GOT3 (cell line): ENCODE results near the gene WDR46.
A peak's percentile ranks its signal among the peaks of the same experiment; 100 is the strongest.

Experiments used
- DNase-seq: peaks from one replicate; lab custom pipeline; 2025; ENCODE audit warnings: mixed read lengths; lab: John Stamatoyannopoulos, UW

Gene WDR46

DNA sequence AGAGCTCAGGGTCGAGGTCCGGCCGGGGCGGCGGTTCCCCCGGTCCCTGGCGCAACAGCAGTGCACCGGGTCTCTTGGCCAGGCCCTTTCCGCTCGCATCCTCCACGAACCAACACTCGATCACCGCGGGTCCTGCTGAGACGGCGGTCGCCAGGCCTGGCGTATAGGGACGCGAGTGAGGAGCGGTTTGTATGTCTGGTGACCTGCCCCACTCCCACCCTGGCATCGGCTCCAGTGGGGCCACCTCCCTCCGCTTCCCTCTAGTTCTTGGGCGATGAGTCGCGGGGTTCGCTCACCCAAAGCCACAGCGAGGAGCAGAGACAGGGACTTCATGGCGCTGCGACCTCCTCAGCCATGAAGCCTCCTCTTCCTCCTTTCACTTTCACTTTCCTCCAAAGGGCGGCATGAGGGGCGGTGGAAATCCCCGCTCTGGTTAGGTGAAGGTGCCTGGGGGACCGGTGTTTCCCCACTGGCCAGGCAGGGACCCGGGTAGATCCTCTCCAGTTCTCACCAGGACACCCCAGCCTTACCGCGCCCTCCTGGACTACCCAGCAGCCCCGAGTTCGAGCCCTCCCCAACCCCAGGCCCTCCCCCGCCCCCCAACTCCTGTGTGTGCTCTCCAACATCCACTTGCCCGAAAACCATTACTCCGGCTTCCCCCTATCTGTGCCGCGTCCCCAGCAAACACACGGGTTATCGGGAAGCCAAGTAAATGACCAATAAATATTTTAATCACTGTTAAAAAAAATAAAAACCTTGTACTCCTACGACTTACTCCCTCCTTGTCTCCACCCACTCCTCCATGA lies 24.9 kb upstream of the WDR46 start, which contains the start of gene TAPBP:
TSS of gene TAPBP (minus strand) at position 370 of the 806 bp plus-strand sequence. CDS start at position 333, 37 bp downstream.
- no peak for DNase-seq

GRCh38 chr6:33313105-33313708 lies 24.2 kb upstream of the WDR46 start:
- no peak for DNase-seq

DNA sequence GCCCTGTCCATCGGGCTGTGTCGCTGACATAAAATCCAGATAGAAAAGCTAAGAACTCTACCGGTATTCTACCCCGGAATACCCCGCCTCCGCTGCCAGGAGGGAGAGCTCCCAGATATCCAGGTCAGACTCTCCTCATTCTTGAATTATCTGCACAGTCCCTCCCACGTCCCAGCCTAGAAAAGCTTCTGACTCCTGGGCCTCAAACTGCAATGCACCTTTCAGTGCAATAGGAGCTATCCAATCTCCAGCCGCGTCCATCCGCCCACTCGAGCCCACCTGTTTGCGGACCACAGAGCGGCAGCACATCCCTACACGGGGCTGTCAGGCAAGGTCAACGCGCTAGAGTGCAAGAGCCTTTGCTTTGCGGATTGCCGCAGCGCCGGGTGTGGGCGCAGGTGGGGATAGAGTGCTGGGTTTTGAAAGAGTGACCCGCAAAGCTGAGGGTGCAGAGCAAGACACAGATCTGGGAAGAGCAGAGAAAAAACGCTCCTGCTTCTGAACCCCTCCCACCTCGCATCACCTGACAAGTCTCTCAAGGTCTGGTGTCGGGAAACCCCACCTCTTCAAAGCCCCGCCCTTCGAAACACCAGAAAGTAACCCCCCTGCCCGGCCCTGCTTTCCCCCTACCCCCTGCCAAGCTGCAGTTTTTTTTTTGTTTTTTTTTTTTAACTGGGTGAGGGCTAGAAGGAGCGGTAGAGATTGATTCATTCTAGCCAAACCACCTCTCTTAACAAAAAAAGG lies 23.5 kb upstream of the WDR46 start:
- DNase-seq, result no peak

- no peak for DNase-seq
These were observed 17.3 kb upstream of the WDR46 start for GRCh38 chr6:33306356-33306755.

GRCh38 chr6:33305052-33305451 lies 16.0 kb upstream of the WDR46 start:
- DNase-seq, result no peak

GRCh38 chr6:33304216-33304615 lies 15.2 kb upstream of the WDR46 start:
- DNase-seq, result no peak

DNA sequence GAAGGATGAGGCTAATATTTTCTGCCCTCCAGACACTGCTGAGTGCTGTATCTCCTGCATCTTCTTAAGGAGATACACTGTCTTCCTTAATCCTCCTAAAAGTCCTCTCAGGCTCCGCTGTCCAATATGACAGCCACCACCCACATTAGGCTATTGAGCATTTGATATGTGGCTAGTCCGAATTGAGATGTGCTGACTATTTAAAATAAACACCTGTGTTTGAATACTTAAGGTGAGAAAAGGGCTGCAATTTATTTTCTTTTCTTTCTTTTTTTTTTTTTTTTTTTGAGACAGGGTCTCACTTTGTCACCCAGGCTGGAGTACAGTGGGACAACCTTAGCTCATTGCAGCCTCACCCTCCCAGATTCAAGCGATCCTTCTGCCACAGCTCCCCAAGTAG lies 12.8 kb upstream of the WDR46 start:
- no peak for DNase-seq

DNA sequence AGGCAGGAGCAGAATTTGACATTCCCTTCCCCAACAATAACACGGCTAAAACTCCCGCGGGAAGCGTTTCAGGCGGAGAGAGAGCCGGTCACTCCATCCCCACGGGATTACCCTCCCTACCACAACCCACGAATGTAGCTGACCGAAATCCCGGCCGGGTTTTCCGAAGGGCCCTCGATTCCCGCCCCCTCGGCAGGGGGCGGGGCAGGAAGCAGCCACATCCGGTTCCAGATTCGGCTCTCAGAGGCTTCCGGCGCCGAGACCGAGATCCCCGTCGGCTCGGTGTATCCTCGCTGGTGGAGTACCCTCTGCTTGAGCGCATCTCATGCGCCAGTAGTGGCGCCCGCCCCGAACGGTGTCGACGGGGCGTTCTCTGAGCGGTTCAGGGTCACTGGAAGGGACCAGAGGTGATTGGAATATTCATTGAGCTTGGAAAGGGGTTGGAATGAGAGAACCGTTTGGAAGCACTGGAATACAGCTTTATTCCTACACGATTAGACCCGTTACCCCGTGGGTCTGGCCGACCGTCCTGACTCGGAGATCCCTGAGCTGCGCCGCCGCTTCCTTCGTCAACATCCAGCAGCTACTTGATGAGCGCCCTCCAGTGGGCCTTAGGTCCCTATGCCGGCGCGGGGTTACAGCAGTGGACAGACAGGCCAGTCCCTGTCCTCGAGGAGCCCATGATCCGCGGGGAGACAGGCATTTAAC lies 10.4 kb upstream of the WDR46 start:
- peak; percentile 82 for DNase-seq

- peak; percentile 67 for DNase-seq
These were observed 9.8 kb upstream of the WDR46 start, which contains the start of gene RGL2 for GRCh38 chr6:33298773-33299236. RGL2 (minus strand) TSS chr6:33298942; CDS start chr6:33298610, 332 bp downstream.

DNA sequence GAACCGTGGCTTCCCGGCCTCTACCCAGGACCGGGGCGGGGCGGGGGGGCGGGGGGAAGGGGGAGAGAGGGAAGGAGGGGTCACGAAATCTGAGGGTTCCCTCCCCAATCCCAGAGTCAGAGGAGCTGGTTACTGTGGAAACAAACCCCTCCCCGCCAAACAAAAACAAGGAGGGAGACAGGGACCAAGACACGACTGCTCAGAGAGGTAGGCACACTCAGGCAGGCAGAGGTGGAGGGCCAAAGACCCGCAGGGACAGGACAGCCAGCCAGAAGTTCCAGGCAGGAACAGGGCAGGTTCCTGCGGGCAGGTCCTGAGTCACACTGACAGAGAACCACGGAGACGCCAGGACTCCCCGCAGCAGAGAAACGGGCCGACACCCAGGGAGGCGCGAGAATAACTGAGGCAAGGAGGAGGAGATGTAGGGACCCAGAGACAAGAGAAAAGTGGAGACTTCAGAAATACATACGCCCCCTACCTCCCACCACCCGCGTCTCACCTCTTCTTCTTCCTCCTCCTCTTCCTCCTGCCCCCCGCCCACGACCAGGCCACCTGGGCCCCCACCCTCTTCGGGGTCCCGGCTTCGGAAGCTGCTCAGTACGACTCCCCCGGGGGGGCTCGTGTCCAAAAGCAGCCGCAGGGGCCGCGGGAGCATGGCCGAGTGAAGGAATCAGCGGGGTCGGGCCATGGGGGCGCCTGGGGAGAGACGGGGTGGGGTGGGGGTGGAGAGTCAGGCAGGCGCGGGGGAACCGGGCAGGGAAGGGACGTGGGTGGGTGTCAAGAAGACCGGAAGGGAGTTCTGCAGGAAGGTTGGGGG lies 9.1 kb upstream of the WDR46 start:
- DNase-seq, result peak; percentile 28

DNA sequence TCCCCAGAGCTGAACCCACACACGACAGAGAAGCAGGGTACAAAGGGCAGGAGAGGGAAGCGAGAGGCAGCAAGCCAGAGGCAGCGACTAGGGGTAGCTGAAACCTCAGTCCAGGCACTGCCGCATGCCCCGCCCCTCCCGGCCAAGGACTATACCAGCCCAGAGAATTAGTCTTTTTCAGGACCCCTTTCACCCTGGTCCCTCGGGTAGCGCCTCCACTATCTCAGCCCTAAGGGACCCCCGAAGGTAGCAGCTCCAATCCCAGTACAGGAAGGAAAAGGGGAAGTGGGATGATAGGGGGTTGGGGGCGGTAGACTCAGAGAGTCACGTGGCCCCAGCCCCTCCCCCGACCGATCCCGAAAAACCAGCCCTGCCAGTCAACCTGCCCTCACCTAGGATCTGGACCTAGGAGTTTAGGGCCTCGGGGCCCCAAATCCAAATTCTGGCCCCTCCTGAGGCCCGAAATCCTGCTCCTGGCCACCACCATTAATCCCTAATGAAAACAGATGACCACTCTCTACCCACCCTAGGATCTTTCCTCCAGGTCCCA lies 8.4 kb upstream of the WDR46 start:
- no peak for DNase-seq

DNA sequence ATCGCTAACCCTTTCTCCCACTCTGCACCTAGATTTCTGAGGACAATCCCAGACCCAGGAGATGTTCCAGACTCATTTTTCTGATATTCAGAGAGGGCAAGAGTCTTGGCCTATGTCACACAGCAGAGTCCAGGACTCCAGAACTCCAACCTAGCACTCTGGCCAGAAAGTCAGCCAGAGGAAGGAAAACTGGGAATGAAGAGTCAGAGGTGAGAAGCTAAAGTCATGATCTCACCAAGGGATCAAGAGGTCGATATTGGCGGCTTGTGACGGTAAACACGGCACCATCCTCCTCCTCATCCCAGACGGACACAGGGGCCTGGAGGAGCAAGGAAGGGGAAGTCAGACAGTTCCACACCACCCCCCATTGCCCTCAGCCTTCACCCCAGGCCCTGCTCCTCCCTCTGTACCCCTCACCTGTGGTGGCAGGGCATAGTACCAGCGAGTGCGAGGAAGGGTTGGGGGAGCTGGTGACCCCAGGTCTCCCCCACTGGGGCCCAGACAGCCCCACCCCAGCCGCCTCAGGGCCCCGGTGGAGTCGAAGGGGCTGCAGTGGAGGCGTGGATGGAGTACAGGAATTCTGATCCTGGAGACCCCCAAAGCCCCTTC lies 7.9 kb upstream of the WDR46 start:
- DNase-seq, result no peak

DNA sequence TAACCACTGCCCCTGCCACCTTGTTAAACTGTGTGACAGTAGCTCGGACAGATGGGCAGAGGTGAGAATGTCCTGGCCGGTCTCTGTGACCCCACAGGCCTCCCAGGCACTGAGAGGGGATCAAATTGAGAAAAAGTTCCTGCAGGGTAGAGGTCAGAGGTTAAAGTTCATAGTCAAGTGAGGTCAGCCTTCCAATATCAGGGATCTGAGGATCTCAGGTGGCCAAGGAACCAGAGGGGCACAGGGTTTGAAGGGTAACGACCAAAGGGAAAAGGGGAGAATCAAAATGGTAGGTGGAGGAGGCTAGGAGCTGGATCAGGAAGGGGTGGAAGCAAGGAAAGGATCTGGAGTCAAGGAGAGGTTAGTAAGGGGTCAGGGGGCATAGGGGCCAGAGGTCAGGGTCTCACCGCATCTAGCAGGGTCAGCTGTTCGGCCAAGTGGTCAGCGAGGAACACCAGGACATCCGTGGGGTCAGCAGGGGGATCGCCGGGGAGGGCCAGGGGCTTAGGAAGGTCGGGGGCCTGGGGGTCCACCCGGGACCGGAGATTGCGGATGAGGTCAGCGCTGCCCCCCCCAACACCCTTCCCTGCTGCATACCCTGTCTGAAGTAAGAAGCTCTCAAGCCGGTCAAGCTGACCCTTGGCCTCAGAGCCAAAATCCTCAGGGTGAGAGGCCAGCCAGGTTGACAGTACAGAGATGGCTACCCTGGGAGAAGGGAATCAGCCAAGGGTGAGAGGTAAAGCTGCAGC lies 6.8 kb upstream of the WDR46 start:
- DNase-seq, result no peak

- no peak for DNase-seq
These were observed 5.2 kb upstream of the WDR46 start for GRCh38 chr6:33294086-33294823.

DNA sequence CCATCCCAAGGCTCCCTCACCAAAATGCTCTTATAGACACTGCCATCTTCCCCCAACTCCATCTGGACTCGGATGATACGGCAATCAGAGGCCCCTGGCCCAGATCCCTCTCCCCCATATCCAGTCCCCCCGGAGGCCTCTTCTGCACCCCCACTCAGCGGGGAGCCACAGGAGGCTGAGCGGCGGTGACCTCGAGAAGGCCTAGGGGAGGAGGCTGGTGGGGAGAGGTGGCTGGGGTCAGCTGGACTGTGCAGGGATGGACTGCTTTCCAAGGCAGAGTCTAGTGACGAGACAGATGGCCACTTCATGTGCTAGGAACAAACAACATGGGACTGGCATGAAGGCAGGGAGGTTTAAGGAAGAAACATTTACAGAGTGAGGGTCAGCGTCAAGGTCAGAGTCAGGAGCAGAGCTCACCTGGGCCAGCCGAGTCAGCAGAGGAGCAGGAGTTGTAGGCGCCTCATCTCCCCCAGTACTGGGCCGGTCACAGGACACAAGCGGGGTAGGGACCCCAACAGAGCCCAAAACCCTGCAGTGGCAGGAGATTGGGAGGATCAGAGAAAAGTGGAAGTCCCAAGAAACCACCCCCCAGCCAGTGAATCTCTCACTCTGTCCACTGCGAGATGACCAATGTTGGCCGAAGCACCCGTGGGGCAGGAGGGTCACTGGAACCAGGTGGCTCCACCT lies 4.1 kb upstream of the WDR46 start:
- no peak for DNase-seq

- DNase-seq, result no peak
These were observed 1.4 kb upstream of the WDR46 start for GRCh38 chr6:33290459-33290858.

GRCh38 chr6:33289784-33290315 lies 811 bp upstream of the WDR46 start:
- no peak for DNase-seq
